ENCODE data around the gene QKI. TPM values are rescaled to one million over a fixed set of nuclear protein-coding genes. Genes with fewer than 3 reads are reported as not detected.
"Not testable (repeated sequence)": the region's sequence is repeated elsewhere in the genome, so short reads cannot be mapped to it uniquely, and the experiment has no call there.

The QKI gene
- total RNA-seq, 4 donors from 2014 or later, result 126 to 199 (median 142) TPM

GRCh38 chr6:163474581-163474980 is 60.1 kb downstream of the QKI start:
- no peak for TF ChIP-seq CTCF (IDR thresholded peaks at IDR 0.05)
- no peak for TF ChIP-seq POLR2A (IDR thresholded peaks at IDR 0.05)
- DNase-seq (ENCODE audit: low spot score in 2 of 2), result no peak
- H3K4me3 ChIP-seq (ENCODE audit: low read depth, poor library complexity, severe bottlenecking), result no peak overlapping the region
- 85 to 88% methylated on average over 2 of the region's 2 CpGs for WGBS, 2 donors
- intact Hi-C loops (cut with DNase I; ENCODE audit: low total_unique reads), result no loop called here

GRCh38 chr6:163476946-163477345 is 62.4 kb downstream of the QKI start:
- H3K4me3 ChIP-seq (ENCODE audit: low read depth, poor library complexity, severe bottlenecking); intact Hi-C loops (cut with DNase I; ENCODE audit: low total_unique reads); DNase-seq (ENCODE audit: low spot score in 2 of 2): not testable (repeated sequence)
- 95 to 96% methylated on average over 7 of the region's 7 CpGs for WGBS, 2 donors

GRCh38 chr6:163483107-163483506 is 68.6 kb downstream of the QKI start:
- WGBS, 2 donors, result 80 to 89% methylated on average over 2 of the region's 2 CpGs

GRCh38 chr6:163485388-163485851 is 70.9 kb downstream of the QKI start:
- TF ChIP-seq CTCF (IDR thresholded peaks at IDR 0.05), result no peak
- no peak for TF ChIP-seq POLR2A (IDR thresholded peaks at IDR 0.05)

More at GRCh38 chr6:163483107-163483506, 68.6 kb downstream of the QKI start:
- intact Hi-C loops (cut with DNase I; ENCODE audit: low total_unique reads), result no loop called here
- no peak for DNase-seq (ENCODE audit: low spot score in 2 of 2)
- H3K4me3 ChIP-seq (ENCODE audit: low read depth, poor library complexity, severe bottlenecking), result no peak overlapping the region
- TF ChIP-seq CTCF (IDR thresholded peaks at IDR 0.05), result no peak
- no peak for TF ChIP-seq POLR2A (IDR thresholded peaks at IDR 0.05)

GRCh38 chr6:163486821-163487220 is 72.3 kb downstream of the QKI start:
- intact Hi-C loops (cut with DNase I; ENCODE audit: low total_unique reads), result no loop called here
- no peak overlapping the region for H3K4me3 ChIP-seq (ENCODE audit: low read depth, poor library complexity, severe bottlenecking)
- no peak for TF ChIP-seq POLR2A (IDR thresholded peaks at IDR 0.05)
- no peak for TF ChIP-seq CTCF (IDR thresholded peaks at IDR 0.05)
- DNase-seq (ENCODE audit: low spot score in 2 of 2), result no peak
- WGBS, 2 donors, result 32% methylated on average over 3 of the region's 3 CpGs

More at GRCh38 chr6:163485388-163485851, 70.9 kb downstream of the QKI start:
- no peak overlapping the region for H3K4me3 ChIP-seq (ENCODE audit: low read depth, poor library complexity, severe bottlenecking)
- no peak for DNase-seq (ENCODE audit: low spot score in 2 of 2)
- intact Hi-C loops (cut with DNase I; ENCODE audit: low total_unique reads), result no loop called here
- 82 to 93% methylated on average over 2 of the region's 2 CpGs for WGBS, 2 donors

- no peak for DNase-seq (ENCODE audit: low spot score in 2 of 2)
- H3K4me3 ChIP-seq (ENCODE audit: low read depth, poor library complexity, severe bottlenecking), result no peak overlapping the region
- intact Hi-C loops (cut with DNase I; ENCODE audit: low total_unique reads), result no loop called here
- TF ChIP-seq CTCF (IDR thresholded peaks at IDR 0.05), result no peak
- TF ChIP-seq POLR2A (IDR thresholded peaks at IDR 0.05), result no peak
- WGBS, 2 donors, result 87 to 97% methylated on average over 1 of the region's 1 CpG
Measured at GRCh38 chr6:163487606-163488005, 73.1 kb downstream of the QKI start.

Measured in lower leg skin (tissue), 4 donors.